Measurements from ENCODE around the gene HMGCR. TPM values are rescaled to one million over a fixed set of nuclear protein-coding genes. Genes with fewer than 3 reads are reported as not detected.

HMGCR gene
- total RNA-seq, 1 experiment from 2014 or later = 113 TPM

- in situ Hi-C loops (cut with HindIII; ENCODE audit: low pct_unique_long_range_greater_than_20kb, low sequenced_read_pairs) = no loop called here
- ChIA-PET POLR2A (no interaction called here), CTCF (no interaction called here)
- H3K27ac ChIP-seq (ENCODE audit: low read length) = no peak overlapping the region
- no TSS peak for BruUV-seq (replicated peaks)
- H3K36me3 ChIP-seq (ENCODE audit: control insufficient read depth, insufficient read depth, low read length) = peaks cover 43% of the 10 kb centered on the region
- no peaks in the 10 kb centered on the region for H3K27me3 ChIP-seq (ENCODE audit: control insufficient read depth, insufficient read depth, low read length)
- H3K4me3 ChIP-seq (ENCODE audit: low read depth in 2 of 2, low read length in 2 of 2) = no peak overlapping the region
- TF ChIP-seq TCF7L2 (IDR thresholded peaks at IDR 0.05; ENCODE audit: low read depth, low read length) (no peak), POLR2AphosphoS5 (IDR thresholded peaks at IDR 0.05; ENCODE audit: low read depth, low read length) (no peak), SIN3A (IDR thresholded peaks at IDR 0.05; ENCODE audit: borderline replicate concordance, insufficient read depth, low read depth, low read length) (no peak), CTCF (IDR thresholded peaks at IDR 0.05) (no peak)
- TF ChIP-seq, protein P1, sequence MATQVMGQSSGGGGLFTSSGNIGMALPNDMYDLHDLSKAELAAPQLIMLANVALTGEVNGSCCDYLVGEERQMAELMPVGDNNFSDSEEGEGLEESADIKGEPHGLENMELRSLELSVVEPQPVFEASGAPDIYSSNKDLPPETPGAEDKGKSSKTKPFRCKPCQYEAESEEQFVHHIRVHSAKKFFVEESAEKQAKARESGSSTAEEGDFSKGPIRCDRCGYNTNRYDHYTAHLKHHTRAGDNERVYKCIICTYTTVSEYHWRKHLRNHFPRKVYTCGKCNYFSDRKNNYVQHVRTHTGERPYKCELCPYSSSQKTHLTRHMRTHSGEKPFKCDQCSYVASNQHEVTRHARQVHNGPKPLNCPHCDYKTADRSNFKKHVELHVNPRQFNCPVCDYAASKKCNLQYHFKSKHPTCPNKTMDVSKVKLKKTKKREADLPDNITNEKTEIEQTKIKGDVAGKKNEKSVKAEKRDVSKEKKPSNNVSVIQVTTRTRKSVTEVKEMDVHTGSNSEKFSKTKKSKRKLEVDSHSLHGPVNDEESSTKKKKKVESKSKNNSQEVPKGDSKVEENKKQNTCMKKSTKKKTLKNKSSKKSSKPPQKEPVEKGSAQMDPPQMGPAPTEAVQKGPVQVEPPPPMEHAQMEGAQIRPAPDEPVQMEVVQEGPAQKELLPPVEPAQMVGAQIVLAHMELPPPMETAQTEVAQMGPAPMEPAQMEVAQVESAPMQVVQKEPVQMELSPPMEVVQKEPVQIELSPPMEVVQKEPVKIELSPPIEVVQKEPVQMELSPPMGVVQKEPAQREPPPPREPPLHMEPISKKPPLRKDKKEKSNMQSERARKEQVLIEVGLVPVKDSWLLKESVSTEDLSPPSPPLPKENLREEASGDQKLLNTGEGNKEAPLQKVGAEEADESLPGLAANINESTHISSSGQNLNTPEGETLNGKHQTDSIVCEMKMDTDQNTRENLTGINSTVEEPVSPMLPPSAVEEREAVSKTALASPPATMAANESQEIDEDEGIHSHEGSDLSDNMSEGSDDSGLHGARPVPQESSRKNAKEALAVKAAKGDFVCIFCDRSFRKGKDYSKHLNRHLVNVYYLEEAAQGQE (IDR thresholded peaks at IDR 0.05; ENCODE audit: insufficient read depth in 1 of 2, low read depth in 2 of 2, low read length in 1 of 2) = no peak
- DNase-seq (ENCODE audit: low read depth, low spot score) (no peak), ATAC-seq (no peak)
- intact Hi-C loops (cut with micrococcal nuclease; ENCODE audit: unreplicated experiment) = no loop called here
- peaks cover 31% of the 10 kb centered on the region for H3K4me1 ChIP-seq (ENCODE audit: control insufficient read depth, insufficient read depth, low read length)
- H3K9me3 ChIP-seq (ENCODE audit: control insufficient read depth, insufficient read depth, low read depth, low read length) = no peaks in the 10 kb centered on the region
Measured at GRCh38 chr5:75342836-75343235, 5.8 kb downstream of the HMGCR start.

DNA sequence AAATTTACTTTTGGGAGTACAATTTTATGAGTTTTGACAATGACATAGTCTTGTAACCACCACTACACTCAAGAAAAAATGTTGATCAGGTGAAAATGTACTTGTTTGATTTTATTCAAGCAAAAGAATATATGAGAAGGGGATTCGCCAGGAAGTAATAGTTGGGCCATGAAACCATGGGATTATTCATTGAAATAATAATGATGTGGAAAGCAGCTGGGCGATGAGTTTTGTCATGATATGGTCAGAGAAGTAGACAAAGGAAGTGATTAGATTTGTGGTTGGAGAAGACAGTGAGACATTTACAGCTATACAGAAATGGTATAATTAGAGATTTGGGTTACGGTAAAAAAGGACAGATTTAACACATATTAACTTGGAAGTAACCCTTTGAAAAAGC is 11.2 kb downstream of the HMGCR start:
- ATAC-seq (no peak), DNase-seq (ENCODE audit: low read depth, low spot score) (no peak)
- BruUV-seq (replicated peaks) = no TSS peak
- ChIA-PET POLR2A (interaction anchor here (0.6 kb wide), 1 partner anchor 590 kb away, joined by 6 read pairs; no protein-coding TSS in a partner anchor), CTCF (no interaction called here)
- H3K36me3 ChIP-seq (ENCODE audit: control insufficient read depth, insufficient read depth, low read length) = peaks cover 78% of the 10 kb centered on the region
- TF ChIP-seq POLR2AphosphoS5 (IDR thresholded peaks at IDR 0.05; ENCODE audit: low read depth, low read length) = no peak
- TF ChIP-seq SIN3A (IDR thresholded peaks at IDR 0.05; ENCODE audit: borderline replicate concordance, insufficient read depth, low read depth, low read length) = no peak
- TF ChIP-seq, protein P1 (IDR thresholded peaks at IDR 0.05; ENCODE audit: insufficient read depth in 1 of 2, low read depth in 2 of 2, low read length in 1 of 2) = no peak
- TF ChIP-seq TCF7L2 (IDR thresholded peaks at IDR 0.05; ENCODE audit: low read depth, low read length) = no peak
- no peak for TF ChIP-seq CTCF (IDR thresholded peaks at IDR 0.05)
- H3K4me3 ChIP-seq (ENCODE audit: low read depth in 2 of 2, low read length in 2 of 2) = no peak overlapping the region
- H3K27ac ChIP-seq (ENCODE audit: low read length) = no peak overlapping the region
- intact Hi-C loops (cut with micrococcal nuclease; ENCODE audit: unreplicated experiment) (no loop called here), in situ Hi-C loops (cut with HindIII; ENCODE audit: low pct_unique_long_range_greater_than_20kb, low sequenced_read_pairs) (no loop called here)
- no peaks in the 10 kb centered on the region for H3K9me3 ChIP-seq (ENCODE audit: control insufficient read depth, insufficient read depth, low read depth, low read length)
- no peaks in the 10 kb centered on the region for H3K4me1 ChIP-seq (ENCODE audit: control insufficient read depth, insufficient read depth, low read length)
- H3K27me3 ChIP-seq (ENCODE audit: control insufficient read depth, insufficient read depth, low read length) = no peaks in the 10 kb centered on the region
